ENCODE results near the gene SLC38A11.

DNA sequence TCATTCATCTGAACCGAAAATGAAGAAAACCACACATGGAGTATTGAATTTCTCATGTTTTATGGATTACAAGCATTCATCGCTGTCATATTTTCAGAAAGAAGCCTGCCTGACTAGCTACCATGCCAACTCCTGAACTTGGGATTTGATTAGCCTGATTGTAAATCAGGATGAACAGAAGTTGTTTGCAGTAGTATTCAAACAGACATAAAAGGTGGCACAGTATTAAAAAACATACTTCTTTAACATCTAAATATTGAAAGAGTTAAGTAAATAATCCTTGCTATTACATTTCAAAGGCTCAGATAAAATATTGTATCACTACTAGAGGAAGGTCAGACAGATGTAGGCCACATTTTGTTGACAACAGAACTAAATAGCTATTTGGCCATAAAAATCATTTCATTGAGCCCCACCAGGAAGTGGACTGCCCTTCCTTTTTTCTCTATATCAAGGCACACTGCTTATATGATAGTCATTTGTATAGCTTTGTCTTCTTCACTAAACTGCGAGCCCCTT, 21.6 kb downstream of the SLC38A11 start:
- TF ChIP-seq, protein P1, sequence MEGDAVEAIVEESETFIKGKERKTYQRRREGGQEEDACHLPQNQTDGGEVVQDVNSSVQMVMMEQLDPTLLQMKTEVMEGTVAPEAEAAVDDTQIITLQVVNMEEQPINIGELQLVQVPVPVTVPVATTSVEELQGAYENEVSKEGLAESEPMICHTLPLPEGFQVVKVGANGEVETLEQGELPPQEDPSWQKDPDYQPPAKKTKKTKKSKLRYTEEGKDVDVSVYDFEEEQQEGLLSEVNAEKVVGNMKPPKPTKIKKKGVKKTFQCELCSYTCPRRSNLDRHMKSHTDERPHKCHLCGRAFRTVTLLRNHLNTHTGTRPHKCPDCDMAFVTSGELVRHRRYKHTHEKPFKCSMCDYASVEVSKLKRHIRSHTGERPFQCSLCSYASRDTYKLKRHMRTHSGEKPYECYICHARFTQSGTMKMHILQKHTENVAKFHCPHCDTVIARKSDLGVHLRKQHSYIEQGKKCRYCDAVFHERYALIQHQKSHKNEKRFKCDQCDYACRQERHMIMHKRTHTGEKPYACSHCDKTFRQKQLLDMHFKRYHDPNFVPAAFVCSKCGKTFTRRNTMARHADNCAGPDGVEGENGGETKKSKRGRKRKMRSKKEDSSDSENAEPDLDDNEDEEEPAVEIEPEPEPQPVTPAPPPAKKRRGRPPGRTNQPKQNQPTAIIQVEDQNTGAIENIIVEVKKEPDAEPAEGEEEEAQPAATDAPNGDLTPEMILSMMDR (IDR thresholded peaks at IDR 0.05) = no peak
- TF ChIP-seq POLR2AphosphoS5 (IDR thresholded peaks at IDR 0.05; ENCODE audit: low read depth, low read length) = no peak
- TF ChIP-seq, protein P2, sequence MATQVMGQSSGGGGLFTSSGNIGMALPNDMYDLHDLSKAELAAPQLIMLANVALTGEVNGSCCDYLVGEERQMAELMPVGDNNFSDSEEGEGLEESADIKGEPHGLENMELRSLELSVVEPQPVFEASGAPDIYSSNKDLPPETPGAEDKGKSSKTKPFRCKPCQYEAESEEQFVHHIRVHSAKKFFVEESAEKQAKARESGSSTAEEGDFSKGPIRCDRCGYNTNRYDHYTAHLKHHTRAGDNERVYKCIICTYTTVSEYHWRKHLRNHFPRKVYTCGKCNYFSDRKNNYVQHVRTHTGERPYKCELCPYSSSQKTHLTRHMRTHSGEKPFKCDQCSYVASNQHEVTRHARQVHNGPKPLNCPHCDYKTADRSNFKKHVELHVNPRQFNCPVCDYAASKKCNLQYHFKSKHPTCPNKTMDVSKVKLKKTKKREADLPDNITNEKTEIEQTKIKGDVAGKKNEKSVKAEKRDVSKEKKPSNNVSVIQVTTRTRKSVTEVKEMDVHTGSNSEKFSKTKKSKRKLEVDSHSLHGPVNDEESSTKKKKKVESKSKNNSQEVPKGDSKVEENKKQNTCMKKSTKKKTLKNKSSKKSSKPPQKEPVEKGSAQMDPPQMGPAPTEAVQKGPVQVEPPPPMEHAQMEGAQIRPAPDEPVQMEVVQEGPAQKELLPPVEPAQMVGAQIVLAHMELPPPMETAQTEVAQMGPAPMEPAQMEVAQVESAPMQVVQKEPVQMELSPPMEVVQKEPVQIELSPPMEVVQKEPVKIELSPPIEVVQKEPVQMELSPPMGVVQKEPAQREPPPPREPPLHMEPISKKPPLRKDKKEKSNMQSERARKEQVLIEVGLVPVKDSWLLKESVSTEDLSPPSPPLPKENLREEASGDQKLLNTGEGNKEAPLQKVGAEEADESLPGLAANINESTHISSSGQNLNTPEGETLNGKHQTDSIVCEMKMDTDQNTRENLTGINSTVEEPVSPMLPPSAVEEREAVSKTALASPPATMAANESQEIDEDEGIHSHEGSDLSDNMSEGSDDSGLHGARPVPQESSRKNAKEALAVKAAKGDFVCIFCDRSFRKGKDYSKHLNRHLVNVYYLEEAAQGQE (IDR thresholded peaks at IDR 0.05; ENCODE audit: insufficient read depth in 1 of 2, low read depth in 2 of 2, low read length in 1 of 2) = no peak
- no peak for TF ChIP-seq SIN3A (IDR thresholded peaks at IDR 0.05; ENCODE audit: borderline replicate concordance, insufficient read depth, low read depth, low read length)
- TF ChIP-seq TCF7L2 (IDR thresholded peaks at IDR 0.05; ENCODE audit: low read depth, low read length) = no peak
